Naive B cell (primary cell): ENCODE data around the gene TFCP2. TPM values are rescaled to one million over a fixed set of nuclear protein-coding genes. Genes with fewer than 3 reads are reported as not detected.
"Not testable (repeated sequence)": the region's sequence is repeated elsewhere in the genome, so short reads cannot be mapped to it uniquely, and the experiment has no call there.

ENCODE experiments used
- ATAC-seq, 2 donors: fragments of 150-1000 bp; cut with Tn5 transposase; 2 replicates each; pipeline ENCODE4 v1.10.0; 2021; ENCODE audit warnings: low read depth in 2 of 2, mild to moderate bottlenecking in 2 of 2, moderate library complexity in 2 of 2
- DNase-seq: peaks from one replicate; pipeline ENCODE4 v3.0.0; 2022
- H3K27ac Mint-ChIP-seq, 6 donors: one replicate each; pipeline ENCODE4 v1.8.0; 2020 to 2022; ENCODE audit warnings: mild to moderate bottlenecking in 6 of 6, mixed read lengths in 6 of 6, moderate library complexity in 5 of 6, inconsistent platforms in 2 of 6
- H3K27me3 Mint-ChIP-seq, 3 donors: one replicate each; pipeline ENCODE4 v1.8.0; 2021 to 2022; ENCODE audit warnings: mixed read lengths in 3 of 3, mild to moderate bottlenecking in 1 of 3
- H3K36me3 Mint-ChIP-seq, 2 donors: one replicate each; pipeline ENCODE4 v1.8.0; 2020 to 2022; ENCODE audit warnings: mixed read lengths in 2 of 2, inconsistent platforms in 1 of 2, mild to moderate bottlenecking in 1 of 2
- H3K4me1 Mint-ChIP-seq, 3 donors: one replicate each; pipeline ENCODE4 v1.8.0; 2020 to 2022; ENCODE audit warnings: mixed read lengths in 3 of 3, inconsistent platforms in 1 of 3, mild to moderate bottlenecking in 1 of 3, moderate library complexity in 1 of 3
- H3K4me3 Mint-ChIP-seq, 8 donors: one replicate each; pipeline ENCODE4 v1.8.0; 2020 to 2022; ENCODE audit warnings: mild to moderate bottlenecking in 8 of 8, mixed read lengths in 8 of 8, moderate library complexity in 8 of 8, inconsistent platforms in 2 of 8
- H3K9me3 Mint-ChIP-seq, 7 donors: one replicate each; pipeline ENCODE4 v1.8.0; 2020 to 2022; ENCODE audit warnings: mixed read lengths in 7 of 7, mild to moderate bottlenecking in 5 of 7, inconsistent platforms in 2 of 7, moderate library complexity in 1 of 7
- polyA plus RNA-seq, 6 donors: library from polyadenylated mRNA; unstranded; fragments of 300-500 nt; fragmentation: Illumina TruSeq; gene quantifications; one replicate each; pipeline ENCODE4 v1.2.3, GENCODE V29; 2021; ENCODE audit warnings: low read depth in 6 of 6

Gene TFCP2
- polyA plus RNA-seq, 6 donors from 2014 or later, result 9.7 to 14.0 (median 13.1) TPM

- DNase-seq, ATAC-seq, H3K36me3 Mint-ChIP-seq, H3K27me3 Mint-ChIP-seq, H3K27ac Mint-ChIP-seq, H3K9me3 Mint-ChIP-seq: not testable (repeated sequence)
- peaks cover 26 to 31% (median 27%) of the 10 kb centered on the region in 3 donors for H3K4me1 Mint-ChIP-seq
- peak overlapping the region in 1 of 8 donors; percentile 6 for H3K4me3 Mint-ChIP-seq
Observed at GRCh38 chr12:51078866-51079265, 94.1 kb downstream of the TFCP2 start.

GRCh38 chr12:51078346-51078745, 94.6 kb downstream of the TFCP2 start:
- not testable (repeated sequence) for DNase-seq, H3K9me3 Mint-ChIP-seq, H3K27me3 Mint-ChIP-seq, H3K36me3 Mint-ChIP-seq, ATAC-seq, H3K27ac Mint-ChIP-seq
- Mint-ChIP-seq H3K4me1 (peaks cover 22 to 27% (median 22%) of the 10 kb centered on the region in 3 donors), H3K4me3 (peak overlapping the region in 1 of 8 donors; percentile 42)

- Mint-ChIP-seq H3K36me3 (no peaks in the 10 kb centered on the region), H3K4me1 (peaks cover 18 to 24% (median 20%) of the 10 kb centered on the region in 3 donors), H3K9me3 (no peaks in the 10 kb centered on the region), H3K27me3 (no peaks in the 10 kb centered on the region), H3K4me3 (peak overlapping the region in 2 of 8 donors; percentile 5 to 42), H3K27ac (no peak overlapping the region)
- ATAC-seq, result no peak
- DNase-seq, result no peak
Observed at GRCh38 chr12:51077930-51078329, 95.0 kb downstream of the TFCP2 start.

GRCh38 chr12:51076236-51076930, 96.6 kb downstream of the TFCP2 start:
- H3K36me3 Mint-ChIP-seq, result no peaks in the 10 kb centered on the region
- DNase-seq (no peak), ATAC-seq (no peak)
- no peak overlapping the region for H3K27ac Mint-ChIP-seq
- no peaks in the 10 kb centered on the region for H3K9me3 Mint-ChIP-seq
- H3K4me3 Mint-ChIP-seq, result no peak overlapping the region
- H3K27me3 Mint-ChIP-seq, result no peaks in the 10 kb centered on the region
- H3K4me1 Mint-ChIP-seq, result peaks cover 2 to 14% (median 7%) of the 10 kb centered on the region in 3 donors

GRCh38 chr12:51075390-51075789, 97.5 kb downstream of the TFCP2 start:
- no peak for ATAC-seq
- H3K36me3 Mint-ChIP-seq, result no peaks in the 10 kb centered on the region

GRCh38 chr12:51071663-51072062, 101.3 kb downstream of the TFCP2 start:
- Mint-ChIP-seq H3K36me3 (peaks cover 8% of the 10 kb centered on the region in 2 donors), H3K4me1 (peaks cover 0 to 12% (median 2%) of the 10 kb centered on the region in 3 donors)
- DNase-seq, result no peak

More at GRCh38 chr12:51075390-51075789, 97.5 kb downstream of the TFCP2 start:
- Mint-ChIP-seq H3K9me3 (no peaks in the 10 kb centered on the region), H3K27ac (no peak overlapping the region), H3K4me1 (peaks cover 0 to 13% (median 5%) of the 10 kb centered on the region in 3 donors), H3K27me3 (no peaks in the 10 kb centered on the region), H3K4me3 (no peak overlapping the region)
- DNase-seq, result no peak

GRCh38 chr12:51070004-51070403, 102.9 kb downstream of the TFCP2 start:
- H3K36me3 Mint-ChIP-seq, result peaks cover 8% of the 10 kb centered on the region in 2 donors
- ATAC-seq (no peak), DNase-seq (no peak)
- peaks cover 0 to 4% (median 0%) of the 10 kb centered on the region in 3 donors for H3K4me1 Mint-ChIP-seq
- H3K27ac Mint-ChIP-seq, result peak overlapping the region in 2 of 6 donors; percentile 29 to 49
- no peak overlapping the region for H3K4me3 Mint-ChIP-seq
- H3K27me3 Mint-ChIP-seq, result no peaks in the 10 kb centered on the region
- no peaks in the 10 kb centered on the region for H3K9me3 Mint-ChIP-seq

More at GRCh38 chr12:51071663-51072062, 101.3 kb downstream of the TFCP2 start:
- Mint-ChIP-seq H3K4me3 (no peak overlapping the region), H3K9me3 (no peaks in the 10 kb centered on the region), H3K27me3 (no peaks in the 10 kb centered on the region), H3K27ac (peak overlapping the region in 2 of 6 donors; percentile 15 to 38)
- no peak for ATAC-seq

- Mint-ChIP-seq H3K27ac (peak overlapping the region in 1 of 6 donors; percentile 73), H3K27me3 (no peaks in the 10 kb centered on the region), H3K36me3 (peaks cover 12 to 14% of the 10 kb centered on the region in 2 donors)
Observed at GRCh38 chr12:51067771-51068170, 105.2 kb downstream of the TFCP2 start.

GRCh38 chr12:51067229-51067628, 105.7 kb downstream of the TFCP2 start:
- H3K27ac Mint-ChIP-seq, result no peak overlapping the region

More at GRCh38 chr12:51067771-51068170, 105.2 kb downstream of the TFCP2 start:
- no peak for ATAC-seq
- Mint-ChIP-seq H3K4me1 (peaks cover 0 to 4% (median 0%) of the 10 kb centered on the region in 3 donors), H3K9me3 (no peaks in the 10 kb centered on the region), H3K4me3 (no peak overlapping the region)
- no peak for DNase-seq

GRCh38 chr12:51065530-51065929, 107.4 kb downstream of the TFCP2 start:
- ATAC-seq (no peak), DNase-seq (no peak)
- Mint-ChIP-seq H3K27ac (no peak overlapping the region), H3K36me3 (peaks cover 12 to 14% of the 10 kb centered on the region in 2 donors), H3K4me1 (peaks cover 0 to 4% (median 0%) of the 10 kb centered on the region in 3 donors), H3K9me3 (no peaks in the 10 kb centered on the region), H3K27me3 (no peaks in the 10 kb centered on the region), H3K4me3 (peak overlapping the region in 1 of 8 donors; percentile 35)

More at GRCh38 chr12:51067229-51067628, 105.7 kb downstream of the TFCP2 start:
- Mint-ChIP-seq H3K27me3 (no peaks in the 10 kb centered on the region), H3K4me3 (no peak overlapping the region), H3K9me3 (no peaks in the 10 kb centered on the region), H3K4me1 (peaks cover 0 to 4% (median 0%) of the 10 kb centered on the region in 3 donors), H3K36me3 (peaks cover 12 to 14% of the 10 kb centered on the region in 2 donors)
- DNase-seq, result no peak
- no peak for ATAC-seq

GRCh38 chr12:51062631-51063397, 110.1 kb downstream of the TFCP2 start:
- Mint-ChIP-seq H3K4me3 (peak overlapping the region in 1 of 8 donors; percentile 6), H3K27me3 (no peaks in the 10 kb centered on the region), H3K9me3 (no peaks in the 10 kb centered on the region), H3K4me1 (peaks cover 0 to 3% (median 0%) of the 10 kb centered on the region in 3 donors), H3K36me3 (peaks cover 11 to 17% of the 10 kb centered on the region in 2 donors), H3K27ac (peak overlapping the region in 2 of 6 donors; percentile 5 to 77)
- no peak for ATAC-seq
- DNase-seq, result no peak

GRCh38 chr12:51059086-51059485, 113.8 kb downstream of the TFCP2 start:
- Mint-ChIP-seq H3K27me3 (no peaks in the 10 kb centered on the region), H3K4me1 (no peaks in the 10 kb centered on the region), H3K4me3 (no peak overlapping the region), H3K9me3 (no peaks in the 10 kb centered on the region), H3K36me3 (peaks cover 6 to 11% of the 10 kb centered on the region in 2 donors), H3K27ac (peak overlapping the region in 3 of 6 donors; percentile 20 to 42 (median 41))
- DNase-seq (no peak), ATAC-seq (no peak)

- DNase-seq, result no peak
- Mint-ChIP-seq H3K4me1 (peaks cover 4 to 6% (median 4%) of the 10 kb centered on the region in 3 donors), H3K36me3 (peaks cover 7 to 18% of the 10 kb centered on the region in 2 donors), H3K4me3 (no peak overlapping the region), H3K27me3 (no peaks in the 10 kb centered on the region), H3K27ac (no peak overlapping the region), H3K9me3 (no peaks in the 10 kb centered on the region)
- ATAC-seq, result no peak
Observed at GRCh38 chr12:51056242-51056641, 116.7 kb downstream of the TFCP2 start.
